GM18907 (cell line): ENCODE measurements around the gene RAPGEF2.
"Not testable (repeated sequence)": the region's sequence is repeated elsewhere in the genome, so short reads cannot be mapped to it uniquely, and the experiment has no call there.

Experiments
- ATAC-seq: cut with Tn5 transposase; IDR thresholded peaks from one replicate; pipeline ENCODE4 v1.9.1; 2021; ENCODE audit warnings: mild to moderate bottlenecking, moderate library complexity; ENCODE audit not compliant: unreplicated experiment

The RAPGEF2 gene

GRCh38 chr4:159098482-159099127 is 4.3 kb upstream of the RAPGEF2 start:
- ATAC-seq: no peak

GRCh38 chr4:159101988-159102621 is 774 bp upstream of the RAPGEF2 start:
- ATAC-seq: no peak

GRCh38 chr4:159103384-159103990 is 608 bp downstream of the RAPGEF2 start:
- ATAC-seq: peak; percentile 29

- no peak for ATAC-seq
These were observed 2.0 kb downstream of the RAPGEF2 start for GRCh38 chr4:159104694-159105414.

- ATAC-seq: peak; percentile 26
These were observed 2.9 kb downstream of the RAPGEF2 start for GRCh38 chr4:159105761-159106243.

GRCh38 chr4:159106636-159107035 is 3.8 kb downstream of the RAPGEF2 start:
- no peak for ATAC-seq

GRCh38 chr4:159107203-159107925 is 4.5 kb downstream of the RAPGEF2 start:
- ATAC-seq: no peak

GRCh38 chr4:159108124-159108523 is 5.2 kb downstream of the RAPGEF2 start:
- ATAC-seq: no peak

- ATAC-seq: no peak
These were observed 8.1 kb downstream of the RAPGEF2 start for GRCh38 chr4:159110961-159111360.

GRCh38 chr4:159111416-159111815 is 8.5 kb downstream of the RAPGEF2 start:
- no peak for ATAC-seq

GRCh38 chr4:159113366-159113765 is 10.5 kb downstream of the RAPGEF2 start:
- not testable (repeated sequence) for ATAC-seq

GRCh38 chr4:159116098-159116497 is 13.2 kb downstream of the RAPGEF2 start:
- not testable (repeated sequence) for ATAC-seq

- not testable (repeated sequence) for ATAC-seq
These were observed 13.8 kb downstream of the RAPGEF2 start for GRCh38 chr4:159116693-159117092.

GRCh38 chr4:159117564-159117963 is 14.7 kb downstream of the RAPGEF2 start:
- ATAC-seq: peak; percentile 26

- ATAC-seq: peak; percentile 63
These were observed 15.1 kb downstream of the RAPGEF2 start for GRCh38 chr4:159117968-159118367.

- no peak for ATAC-seq
These were observed 18.5 kb downstream of the RAPGEF2 start for GRCh38 chr4:159121371-159121770.

GRCh38 chr4:159126716-159127115 is 23.8 kb downstream of the RAPGEF2 start:
- ATAC-seq: no peak

- no peak for ATAC-seq
These were observed 25.1 kb downstream of the RAPGEF2 start for GRCh38 chr4:159127745-159128518.

- no peak for ATAC-seq
These were observed 27.1 kb downstream of the RAPGEF2 start for GRCh38 chr4:159129814-159130550.
